Brain pericyte (primary cell): ENCODE data around the gene RPS6KA4.

ENCODE experiments used
- DNase-seq: peaks from one replicate; pipeline ENCODE4 v3.0.0-alpha.2; 2012; ENCODE audit warnings: low read depth, low spot score

The RPS6KA4 gene

GRCh38 chr11:64348383-64349024 lies 10.5 kb upstream of the RPS6KA4 start:
- no peak for DNase-seq

DNA sequence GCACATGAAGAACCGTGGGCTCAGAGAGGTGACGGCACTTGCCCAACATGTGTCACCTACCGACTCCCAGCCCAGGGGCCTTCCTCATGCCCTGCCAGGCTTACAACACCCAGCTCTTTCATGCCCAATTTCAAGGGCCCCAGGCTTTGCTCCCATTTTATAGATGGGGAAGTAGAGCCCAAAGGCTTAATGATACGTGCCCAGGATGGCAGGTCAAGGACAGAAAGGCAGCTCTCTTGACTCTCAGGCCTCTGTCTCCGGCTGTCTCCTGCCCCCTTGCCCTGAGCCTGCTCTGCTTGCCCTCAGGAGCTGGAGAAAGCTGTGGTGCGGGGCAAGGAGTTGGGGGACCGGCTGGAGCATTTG lies 10.0 kb upstream of the RPS6KA4 start:
- DNase-seq = no peak

DNA sequence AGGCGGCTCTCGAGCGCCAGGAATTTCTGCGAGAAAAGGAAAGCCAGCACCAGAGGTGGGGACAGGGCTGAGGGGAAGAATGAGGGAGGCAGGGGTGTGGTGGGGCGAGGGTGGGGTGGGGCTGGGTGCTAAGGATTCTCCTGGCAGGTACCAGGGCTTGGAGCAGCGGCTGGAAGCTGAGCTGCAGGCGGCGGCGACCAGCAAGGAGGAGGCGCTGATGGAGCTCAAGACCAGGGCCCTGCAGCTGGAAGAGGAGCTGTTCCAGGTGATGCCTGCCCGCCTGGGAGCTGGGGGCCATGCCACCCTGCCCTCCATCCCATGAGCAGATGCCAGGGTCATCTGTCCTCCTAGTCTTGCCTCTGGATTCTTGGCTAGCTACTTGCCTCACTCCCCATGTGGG lies 9.6 kb upstream of the RPS6KA4 start:
- DNase-seq = no peak

DNA sequence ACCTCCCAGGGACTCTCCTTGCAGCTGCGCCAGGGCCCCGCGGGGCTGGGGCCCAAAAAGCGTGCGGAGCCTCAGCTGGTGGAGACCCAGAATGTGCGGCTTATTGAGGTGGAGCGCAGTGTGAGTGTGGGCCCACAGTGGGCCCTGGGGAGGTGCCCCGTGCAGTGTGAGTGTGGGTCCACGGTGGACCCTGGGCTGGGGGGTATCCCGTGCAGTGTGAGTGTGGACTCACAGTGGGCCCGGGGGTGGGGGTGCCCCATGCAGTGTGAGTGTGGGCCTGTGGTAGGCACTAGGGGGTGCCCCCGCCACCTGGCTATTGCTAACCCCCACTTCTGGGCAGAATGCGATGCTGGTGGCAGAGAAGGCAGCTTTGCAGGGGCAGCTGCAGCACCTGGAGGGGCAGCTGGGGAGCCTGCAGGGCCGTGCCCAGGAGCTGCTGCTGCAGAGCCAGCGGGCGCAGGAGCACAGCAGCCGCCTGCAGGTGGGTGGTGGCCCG lies 7.8 kb upstream of the RPS6KA4 start:
- no peak for DNase-seq

GRCh38 chr11:64352099-64352994 lies 6.6 kb upstream of the RPS6KA4 start:
- DNase-seq = no peak

DNA sequence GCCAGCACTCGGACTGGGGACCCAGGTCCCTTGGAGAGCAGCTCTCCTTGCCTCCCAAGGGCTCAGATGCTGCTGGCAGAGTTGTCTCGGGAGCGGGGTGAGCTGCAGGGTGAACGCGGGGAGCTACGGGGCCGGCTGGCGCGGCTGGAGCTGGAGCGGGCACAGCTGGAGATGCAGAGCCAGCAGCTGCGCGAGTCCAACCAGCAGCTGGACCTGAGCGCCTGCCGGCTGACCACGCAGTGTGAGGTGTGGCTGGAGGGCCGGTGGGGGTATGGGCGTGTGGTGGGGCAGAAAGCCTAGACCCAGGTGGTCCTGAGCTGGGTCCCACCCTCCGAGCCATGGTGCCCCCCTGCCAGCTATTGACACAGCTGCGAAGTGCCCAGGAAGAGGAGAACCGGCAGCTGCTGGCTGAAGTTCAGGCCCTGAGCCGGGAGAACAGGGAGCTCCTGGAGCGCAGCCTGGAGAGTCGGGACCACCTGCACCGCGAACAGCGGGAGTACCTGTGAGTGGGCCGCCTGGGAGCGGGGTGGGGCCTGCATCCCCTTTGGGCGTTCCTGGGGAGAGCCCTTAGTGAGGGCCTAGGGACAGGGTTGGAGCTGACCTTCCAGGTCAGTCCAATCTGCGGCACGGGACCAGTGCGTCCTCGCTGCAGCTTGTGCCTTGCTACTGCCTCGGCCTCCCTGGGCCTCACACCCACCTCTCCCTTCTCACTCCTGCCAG lies 5.8 kb upstream of the RPS6KA4 start:
- DNase-seq = no peak

DNA sequence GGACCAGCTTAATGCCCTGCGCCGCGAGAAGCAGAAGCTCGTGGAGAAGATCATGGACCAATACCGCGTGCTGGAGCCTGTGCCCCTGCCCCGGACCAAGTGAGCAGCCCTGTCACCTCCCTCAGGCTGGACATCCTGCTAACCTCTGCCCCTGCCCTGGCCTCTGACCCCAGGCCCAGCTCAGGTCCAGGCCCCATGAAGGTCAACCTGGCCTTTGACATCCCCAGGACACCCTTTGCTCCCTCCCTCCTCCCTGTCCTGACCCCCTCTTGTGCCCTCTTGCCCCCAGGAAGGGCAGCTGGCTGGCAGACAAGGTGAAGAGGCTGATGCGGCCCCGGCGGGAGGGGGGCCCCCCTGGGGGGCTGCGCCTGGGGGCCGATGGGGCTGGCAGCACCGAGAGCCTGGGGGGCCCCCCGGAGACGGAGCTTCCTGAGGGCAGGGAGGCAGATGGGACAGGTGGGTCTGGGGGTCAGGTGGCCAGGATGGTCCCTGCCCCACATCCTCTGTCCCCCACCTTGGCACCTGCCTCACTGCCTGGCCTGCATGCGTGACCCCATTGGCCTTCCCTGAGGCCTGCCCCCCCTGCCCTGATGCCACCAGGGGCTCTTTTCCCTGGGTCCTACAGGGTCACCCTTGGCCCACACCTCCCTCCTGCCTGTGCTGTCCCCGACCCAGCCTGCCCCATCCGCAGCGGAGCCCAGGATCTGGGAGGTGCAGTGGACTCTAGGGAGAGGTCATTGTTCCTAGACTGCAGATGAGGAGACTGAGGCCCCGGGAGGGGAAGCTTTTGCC lies 5.1 kb upstream of the RPS6KA4 start:
- DNase-seq = no peak

DNA sequence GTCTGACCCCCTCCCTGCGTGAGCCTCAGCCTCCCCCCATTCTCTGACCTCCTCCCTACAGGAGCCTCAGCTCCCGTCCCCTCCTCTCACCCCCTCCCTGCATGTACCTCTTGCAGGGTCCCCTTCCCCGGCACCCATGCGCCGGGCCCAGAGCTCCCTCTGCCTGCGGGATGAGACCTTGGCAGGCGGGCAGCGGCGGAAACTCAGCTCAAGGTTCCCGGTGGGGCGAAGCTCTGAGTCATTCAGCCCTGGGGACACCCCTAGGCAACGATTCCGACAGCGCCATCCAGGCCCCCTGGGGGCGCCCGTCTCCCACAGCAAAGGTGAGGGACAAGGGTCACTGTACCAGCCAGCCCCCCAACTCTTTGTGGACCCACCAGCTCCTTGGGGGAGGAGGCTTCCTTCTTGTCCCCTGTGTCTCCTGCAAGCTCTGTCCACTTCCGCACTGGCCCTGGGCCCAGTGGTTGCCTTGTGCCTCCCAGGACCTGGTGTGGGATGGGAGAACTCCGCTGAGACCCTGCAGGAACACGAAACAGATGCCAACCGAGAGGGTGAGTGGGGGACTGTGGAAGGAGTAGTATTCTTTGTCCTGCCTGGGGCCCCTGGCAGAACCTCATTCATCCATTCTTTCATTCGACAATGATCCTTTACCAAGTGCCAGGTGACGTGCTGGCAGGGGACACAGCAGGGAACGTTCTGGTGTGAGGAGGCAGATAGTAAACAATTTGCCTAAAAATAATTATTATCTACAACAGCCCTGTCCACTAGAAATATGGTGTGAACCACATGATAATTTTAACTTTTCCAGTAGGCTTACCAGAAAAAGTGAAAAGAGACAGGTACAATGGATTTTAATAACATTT lies 3.7 kb upstream of the RPS6KA4 start:
- DNase-seq = no peak

- no peak for DNase-seq
These were observed 2.2 kb upstream of the RPS6KA4 start for GRCh38 chr11:64356498-64357411.

- DNase-seq = no peak
These were observed 1.5 kb upstream of the RPS6KA4 start for GRCh38 chr11:64357446-64357845.

DNA sequence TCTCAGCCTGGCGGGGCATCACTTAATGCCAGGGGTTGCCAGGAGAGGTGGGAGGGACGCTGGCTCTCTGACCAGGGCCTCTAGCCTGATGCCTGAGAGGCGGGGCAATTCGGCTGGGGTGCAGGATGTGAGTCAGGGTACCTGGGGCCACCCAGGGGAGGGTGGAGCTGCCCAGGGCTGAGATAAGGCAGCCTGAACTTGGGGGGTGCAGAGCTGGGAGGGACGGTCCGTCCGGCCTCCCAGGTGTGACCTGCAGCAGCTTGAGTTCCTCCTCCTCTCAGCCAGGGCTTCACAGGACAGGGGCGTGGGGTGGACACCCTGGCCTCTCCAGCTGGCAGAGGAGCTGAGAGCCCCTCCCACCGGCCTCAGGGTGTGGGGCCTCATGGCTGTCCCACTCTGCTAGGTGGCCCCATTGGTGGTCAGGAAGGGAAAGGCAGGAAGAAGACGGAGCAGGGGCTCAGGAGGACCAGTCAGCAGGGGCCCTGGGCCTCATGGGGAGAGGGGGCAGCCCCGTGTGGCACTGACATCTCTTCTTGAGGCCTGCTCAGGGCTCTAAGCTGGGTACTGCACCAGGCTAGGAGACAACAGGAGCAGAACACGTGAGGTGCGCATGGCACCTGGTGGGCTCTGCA lies 942 bp upstream of the RPS6KA4 start:
- DNase-seq = no peak

- DNase-seq = no peak
These were observed 441 bp upstream of the RPS6KA4 start for GRCh38 chr11:64358536-64358906.

DNA sequence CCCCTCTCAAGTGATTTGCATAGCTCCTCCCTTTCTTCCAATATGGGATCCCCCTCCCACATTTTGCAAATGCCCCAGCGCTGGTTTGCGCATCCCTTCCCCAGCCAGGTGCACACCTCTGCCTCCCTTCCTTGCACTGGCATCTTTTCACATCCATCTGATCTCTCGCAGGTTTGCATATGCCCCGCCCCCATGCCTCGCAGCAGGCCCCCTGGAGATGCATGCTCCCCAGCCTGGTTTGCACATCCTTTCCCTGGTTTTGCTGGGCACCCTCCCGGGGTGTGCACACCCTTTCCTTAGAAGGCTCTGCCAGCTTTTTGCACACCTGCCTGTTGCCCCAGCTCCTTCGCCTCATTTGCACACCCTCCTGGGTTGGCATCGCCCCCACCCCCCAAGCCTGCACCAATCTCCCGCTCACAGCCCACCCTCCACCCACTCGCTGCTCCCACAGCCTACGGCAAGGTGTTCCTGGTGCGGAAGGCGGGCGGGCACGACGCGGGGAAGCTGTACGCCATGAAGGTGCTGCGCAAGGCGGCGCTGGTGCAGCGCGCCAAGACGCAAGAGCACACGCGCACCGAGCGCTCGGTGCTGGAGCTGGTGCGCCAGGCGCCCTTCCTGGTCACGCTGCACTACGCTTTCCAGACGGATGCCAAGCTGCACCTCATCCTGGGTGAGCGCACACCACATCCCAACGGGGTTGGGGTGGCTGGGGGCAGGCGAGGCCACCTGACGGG lies 917 bp downstream of the RPS6KA4 start:
- no peak for DNase-seq

DNA sequence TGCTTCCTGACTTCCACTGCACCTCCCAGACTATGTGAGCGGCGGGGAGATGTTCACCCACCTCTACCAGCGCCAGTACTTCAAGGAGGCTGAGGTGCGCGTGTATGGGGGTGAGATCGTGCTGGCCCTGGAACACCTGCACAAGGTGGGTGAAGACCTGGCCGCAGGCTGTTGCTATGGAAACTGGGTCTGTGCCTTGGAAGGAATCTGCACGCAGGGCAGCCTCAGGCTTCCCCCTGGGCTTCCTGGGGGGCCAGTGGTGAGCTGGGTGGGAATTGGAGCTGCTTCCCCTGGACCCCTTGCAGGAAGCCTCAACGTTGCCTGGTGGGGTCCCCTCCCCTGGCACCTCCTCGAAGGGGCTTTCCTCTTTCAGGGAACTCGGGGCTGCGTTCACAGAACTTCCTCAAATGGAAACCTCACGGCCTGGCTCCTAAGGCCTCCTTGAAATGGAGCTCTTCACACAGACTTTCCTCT lies 1.5 kb downstream of the RPS6KA4 start:
- DNase-seq = no peak

GRCh38 chr11:64361659-64362058 lies 2.7 kb downstream of the RPS6KA4 start:
- DNase-seq = no peak

- DNase-seq = no peak
These were observed 3.4 kb downstream of the RPS6KA4 start for GRCh38 chr11:64362339-64362738.

- DNase-seq = no peak
These were observed 5.5 kb downstream of the RPS6KA4 start for GRCh38 chr11:64364435-64364834.

- DNase-seq = no peak
These were observed 5.9 kb downstream of the RPS6KA4 start for GRCh38 chr11:64364911-64365310.
